ENCODE measurements around the gene FGR. TPM values are rescaled to one million over a fixed set of nuclear protein-coding genes. Genes with fewer than 3 reads are reported as not detected.
A peak's percentile ranks its signal among the peaks of the same experiment; 100 is the strongest.

The FGR gene
- polyA plus RNA-seq, 1 experiment: not detected

GRCh38 chr1:27634177-27634984 is 604 bp downstream of the FGR start:
- H3K27me3 ChIP-seq (ENCODE audit: control insufficient read depth, insufficient read depth, low read length): peaks cover 4% of the 10 kb centered on the region; the same call in 1 of the 2 replicates
- peak overlapping the region; percentile 33 for H3K4me3 ChIP-seq (ENCODE audit: low read depth, low read length)
- no peaks in the 10 kb centered on the region for H3K36me3 ChIP-seq (ENCODE audit: control insufficient read depth, insufficient read depth, low read length)
- TF ChIP-seq CTCF (IDR thresholded peaks at IDR 0.05; ENCODE audit: insufficient read depth, low read depth, low read length): no peak
- ChIA-PET POLR2A (no interaction called here), CTCF (interaction anchor here (1.2 to 1.8 kb wide), 2 partner anchors 10 to 35 kb away, joined by 3 to 6 read pairs; no protein-coding TSS in a partner anchor)
- no peak for DNase-seq (ENCODE audit: low read depth)

DNA sequence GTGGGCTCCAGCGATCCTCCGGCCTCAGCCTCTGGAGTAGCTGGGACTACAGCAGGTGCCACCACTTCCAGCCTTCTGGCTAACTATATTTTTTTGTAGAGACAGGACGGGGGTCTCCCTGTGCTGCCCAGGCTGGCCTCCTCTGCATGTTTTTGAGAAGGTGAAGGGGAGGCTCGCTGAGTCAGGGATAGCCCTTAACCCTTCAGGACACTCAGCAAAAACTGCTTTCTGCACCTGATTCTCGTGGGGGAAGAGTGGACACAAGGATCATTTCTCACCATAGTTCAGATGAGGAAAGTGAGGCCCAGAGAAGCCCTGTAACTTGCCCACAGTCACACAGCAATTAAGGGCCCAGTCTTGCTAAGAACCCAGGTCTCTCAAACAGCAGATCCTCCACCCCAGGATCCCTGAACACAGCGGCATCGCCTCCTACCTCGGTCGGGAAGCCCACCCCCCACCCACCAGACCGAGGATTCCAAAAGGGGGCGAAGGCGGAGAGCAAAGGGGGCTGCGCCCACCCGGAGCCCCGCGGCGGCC is 1.3 kb downstream of the FGR start:
- ChIA-PET CTCF (interaction anchor here (1.2 to 1.8 kb wide), 2 partner anchors 10 to 36 kb away, joined by 3 to 6 read pairs; no protein-coding TSS in a partner anchor), POLR2A (no interaction called here)
- Histone ChIP-seq H3K4me3 (ENCODE audit: low read depth, low read length) (peak overlapping the region; percentile 33), H3K27me3 (ENCODE audit: control insufficient read depth, insufficient read depth, low read length) (peaks cover 4% of the 10 kb centered on the region; the same call in 1 of the 2 replicates), H3K36me3 (ENCODE audit: control insufficient read depth, insufficient read depth, low read length) (no peaks in the 10 kb centered on the region)
- no peak for TF ChIP-seq CTCF (IDR thresholded peaks at IDR 0.05; ENCODE audit: insufficient read depth, low read depth, low read length)
- no peak for DNase-seq (ENCODE audit: low read depth)

DNA sequence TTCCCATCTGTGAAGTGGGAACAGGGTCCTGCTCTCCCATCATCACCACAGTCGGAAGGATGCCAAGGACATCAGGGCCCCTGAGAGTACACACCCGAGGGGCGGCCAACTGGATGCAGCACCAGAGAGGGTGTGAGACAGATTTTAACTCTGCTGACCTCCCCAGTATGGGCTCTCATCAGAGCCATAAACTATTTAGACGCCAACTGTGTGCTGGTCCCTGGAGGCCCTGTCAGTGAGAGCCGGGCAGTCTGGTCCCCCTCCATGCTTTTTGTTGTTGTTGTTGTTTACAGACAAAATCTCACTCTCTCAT is 1.7 kb downstream of the FGR start:
- DNase-seq (ENCODE audit: low read depth): no peak
- no peak for TF ChIP-seq CTCF (IDR thresholded peaks at IDR 0.05; ENCODE audit: insufficient read depth, low read depth, low read length)
- ChIA-PET CTCF (interaction anchor here (1.0 to 1.8 kb wide), 3 partner anchors 9 to 37 kb away, joined by 3 to 6 read pairs (median 4); no protein-coding TSS in a partner anchor), POLR2A (no interaction called here)
- Histone ChIP-seq H3K27me3 (ENCODE audit: control insufficient read depth, insufficient read depth, low read length) (peaks cover 4% of the 10 kb centered on the region; the same call in 1 of the 2 replicates), H3K4me3 (ENCODE audit: low read depth, low read length) (no peak overlapping the region), H3K36me3 (ENCODE audit: control insufficient read depth, insufficient read depth, low read length) (no peaks in the 10 kb centered on the region)

DNA sequence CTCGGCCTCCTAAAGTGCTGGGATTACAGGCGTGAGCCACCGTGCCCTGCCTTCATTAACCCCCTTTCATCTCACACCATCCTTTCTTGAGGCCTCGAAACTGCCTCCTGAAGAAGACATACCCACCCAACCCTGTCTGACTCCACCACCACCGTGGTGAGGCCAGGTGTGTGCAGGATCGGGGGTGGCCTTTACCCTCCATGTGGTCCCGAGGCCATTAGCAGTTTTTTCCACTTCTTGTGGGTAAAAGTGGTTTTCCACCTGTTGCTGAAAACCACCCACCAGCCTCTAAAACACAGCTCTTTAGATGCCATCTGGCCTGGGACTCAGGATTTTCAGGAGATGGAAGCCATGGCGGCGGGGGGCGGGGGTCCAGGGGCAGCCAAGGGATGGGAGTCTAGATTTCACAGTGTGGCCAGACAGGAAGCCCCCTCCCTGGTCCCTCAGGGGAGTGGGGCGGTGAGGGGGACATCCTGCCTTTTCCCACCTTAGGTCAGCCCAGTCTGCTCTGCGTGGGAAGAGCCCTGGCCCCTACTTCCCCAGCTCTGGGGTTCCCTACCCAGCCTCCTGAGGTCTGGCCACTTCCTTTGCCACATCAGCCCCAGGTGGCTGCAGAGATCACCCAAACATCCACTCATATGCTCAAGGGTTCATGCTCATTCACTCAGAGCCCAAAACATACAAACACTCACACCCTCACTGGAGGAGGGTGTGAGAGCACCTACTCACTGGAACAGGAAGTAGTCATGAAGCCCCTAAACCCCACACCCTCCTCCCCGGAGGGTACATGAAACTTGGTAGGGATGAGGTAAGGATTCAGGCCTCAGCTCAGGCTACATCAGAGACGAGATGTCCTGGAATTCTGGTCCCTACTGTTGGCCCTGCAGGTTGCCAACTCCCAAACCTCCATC is 2.3 kb downstream of the FGR start:
- Histone ChIP-seq H3K4me3 (ENCODE audit: low read depth, low read length) (no peak overlapping the region), H3K27me3 (ENCODE audit: control insufficient read depth, insufficient read depth, low read length) (peaks cover 4% of the 10 kb centered on the region; the same call in 1 of the 2 replicates), H3K36me3 (ENCODE audit: control insufficient read depth, insufficient read depth, low read length) (no peaks in the 10 kb centered on the region)
- ChIA-PET CTCF (interaction anchor here (0.7 to 1.8 kb wide), 3 partner anchors 12 to 37 kb away, joined by 4 to 6 read pairs (median 5); no protein-coding TSS in a partner anchor), POLR2A (no interaction called here)
- no peak for TF ChIP-seq CTCF (IDR thresholded peaks at IDR 0.05; ENCODE audit: insufficient read depth, low read depth, low read length)
- DNase-seq (ENCODE audit: low read depth): no peak

Data from BJ (cell line).